HG02852 (cell line): ENCODE data around the gene MOGAT2.
"Not testable (repeated sequence)": the region's sequence is repeated elsewhere in the genome, so short reads cannot be mapped to it uniquely, and the experiment has no call there.

ENCODE experiments used
- ATAC-seq: cut with Tn5 transposase; IDR thresholded peaks from one replicate; pipeline ENCODE4 v1.9.1; 2021; ENCODE audit warnings: mild to moderate bottlenecking, moderate library complexity; ENCODE audit not compliant: unreplicated experiment

MOGAT2 gene

DNA sequence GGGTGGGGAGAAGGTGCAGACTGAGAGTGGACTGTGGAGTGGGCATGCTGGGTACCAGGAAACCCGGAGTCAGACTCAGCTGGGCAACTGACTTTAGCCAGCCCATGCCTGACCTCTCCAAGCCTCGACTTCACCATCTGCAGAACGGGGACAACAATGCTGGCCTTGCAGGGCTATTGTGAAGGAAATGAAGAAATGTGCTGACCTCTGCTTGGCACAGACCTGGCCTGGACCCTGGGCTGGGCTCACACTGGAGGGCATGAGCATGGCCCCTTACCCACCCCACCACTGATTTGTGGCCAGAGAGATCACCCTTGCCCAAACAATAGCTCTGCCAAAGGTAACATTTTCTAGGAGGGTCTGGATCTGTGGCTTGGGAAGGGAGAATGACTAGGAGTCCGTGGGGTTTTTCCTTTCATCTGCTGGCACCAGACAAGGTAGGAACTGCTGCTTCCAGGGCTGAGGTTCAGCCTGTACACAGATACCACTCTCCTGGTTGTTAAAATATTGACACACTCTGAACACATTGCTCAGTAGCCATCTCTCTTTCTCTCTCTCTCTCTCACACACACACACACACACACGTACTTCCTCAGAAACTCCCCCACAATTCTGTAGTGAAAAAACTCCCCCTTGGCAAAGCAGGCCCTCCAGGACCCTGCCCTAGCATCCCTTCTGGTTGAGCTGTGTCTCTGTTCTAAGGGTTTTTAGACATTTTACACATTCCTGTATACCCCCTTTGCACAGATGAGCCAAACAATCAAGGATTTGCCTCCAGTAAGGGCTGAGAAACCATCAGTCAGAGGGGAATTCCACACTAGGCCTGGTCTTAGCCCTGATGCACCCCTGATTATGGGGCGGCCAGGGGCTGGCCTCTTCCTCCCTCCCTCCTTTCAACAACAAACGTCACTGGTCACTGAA is 1.0 kb downstream of the MOGAT2 start:
- ATAC-seq: peak; percentile 54

DNA sequence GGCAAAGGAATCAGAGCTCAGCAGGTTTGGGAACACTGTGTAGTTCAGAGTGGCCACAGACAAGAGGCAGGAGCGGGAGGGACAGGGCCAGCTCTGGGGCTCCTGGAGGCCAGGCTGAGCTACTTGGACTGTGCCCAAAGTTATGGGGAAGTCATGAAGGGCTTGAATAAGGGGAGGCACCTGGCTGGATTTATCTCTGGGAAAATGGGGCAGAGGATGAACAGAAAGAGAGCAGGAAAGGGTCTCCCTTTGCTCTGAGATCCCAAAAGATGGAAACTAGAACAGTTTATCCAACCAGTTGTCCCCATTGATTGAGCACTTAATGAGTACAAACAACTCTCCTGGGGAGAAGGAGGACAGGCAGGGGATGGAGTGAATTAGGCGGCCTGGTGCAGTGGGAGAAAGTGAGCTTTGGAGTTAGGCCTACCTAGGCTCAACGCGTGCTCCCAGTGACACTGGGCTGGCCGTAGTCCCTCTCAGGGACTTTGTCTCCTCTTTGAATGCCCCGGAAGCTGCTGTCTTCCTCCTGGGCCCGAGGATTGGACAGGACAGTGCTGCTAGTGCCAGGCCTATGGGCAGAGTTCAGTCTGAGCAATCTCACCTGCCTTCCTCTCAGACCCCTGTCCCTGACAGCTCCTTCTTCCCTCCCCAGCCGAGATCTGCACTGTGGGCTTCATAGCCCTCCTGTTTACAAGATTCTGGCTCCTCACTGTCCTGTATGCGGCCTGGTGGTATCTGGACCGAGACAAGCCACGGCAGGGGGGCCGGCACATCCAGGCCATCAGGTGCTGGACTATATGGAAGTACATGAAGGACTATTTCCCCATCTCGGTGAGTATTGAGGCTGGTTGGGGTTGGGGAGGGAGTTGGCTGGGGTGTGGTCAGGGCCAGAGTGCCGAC is 2.0 kb downstream of the MOGAT2 start:
- ATAC-seq: peak; percentile 12

DNA sequence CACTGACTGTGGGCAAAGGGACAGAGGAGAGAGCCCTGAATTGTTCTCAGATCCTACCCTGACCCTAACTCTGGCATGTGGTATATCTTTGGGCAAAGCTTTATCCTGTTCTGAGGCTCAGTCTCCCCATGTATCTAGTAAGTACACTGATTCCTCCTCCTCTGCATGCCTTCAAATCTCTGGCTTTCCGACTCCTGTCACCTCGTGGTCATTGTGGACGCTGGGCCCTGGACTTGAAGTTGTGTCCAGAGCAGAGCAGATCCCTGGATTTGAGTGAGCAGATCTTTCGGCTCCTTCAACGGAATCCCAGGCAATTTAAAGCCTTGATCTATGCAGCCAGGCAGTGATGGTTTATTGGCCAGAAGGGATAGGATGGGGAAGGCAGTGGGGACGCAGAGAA is 3.0 kb downstream of the MOGAT2 start:
- no peak for ATAC-seq

DNA sequence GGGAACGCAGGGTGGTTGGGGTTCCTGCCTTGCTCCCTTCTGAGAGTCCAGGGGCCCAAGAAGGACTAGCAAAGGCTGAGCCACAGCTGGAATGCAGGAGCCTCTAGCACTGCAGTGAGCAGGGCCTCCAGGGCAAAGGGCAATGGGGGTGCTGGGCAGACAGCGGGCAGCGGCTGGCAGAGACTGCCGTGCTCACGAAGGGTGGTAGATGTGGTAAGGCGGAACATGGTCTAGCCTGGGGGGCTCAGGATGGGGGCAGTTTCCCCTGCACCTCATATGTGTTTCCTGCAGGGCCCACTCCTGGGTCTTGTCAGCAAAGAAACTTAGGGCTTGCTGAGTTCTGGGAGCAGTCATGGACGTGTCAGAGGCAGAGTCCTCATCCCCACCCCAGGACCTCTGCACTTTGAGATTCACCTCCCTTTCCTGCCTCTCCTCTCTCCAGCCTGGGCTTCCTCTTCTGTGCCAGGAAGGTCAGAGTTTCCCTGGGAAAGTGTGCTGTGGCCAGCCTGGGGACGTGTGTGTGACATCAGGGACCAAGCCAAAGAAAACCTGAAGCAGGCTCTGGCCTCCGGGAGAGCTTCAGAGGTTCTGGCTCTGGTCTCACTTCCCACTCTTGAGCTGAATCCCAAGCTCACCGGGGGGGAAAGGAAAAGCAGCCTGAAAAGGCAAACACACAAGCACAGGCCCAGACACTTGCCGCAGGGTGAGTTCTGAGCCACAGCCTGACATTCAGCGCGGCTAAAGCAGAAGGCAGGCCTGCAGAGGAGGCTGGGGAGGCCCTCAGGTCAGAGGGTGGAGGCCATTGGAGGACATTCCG is 4.4 kb downstream of the MOGAT2 start:
- no peak for ATAC-seq

DNA sequence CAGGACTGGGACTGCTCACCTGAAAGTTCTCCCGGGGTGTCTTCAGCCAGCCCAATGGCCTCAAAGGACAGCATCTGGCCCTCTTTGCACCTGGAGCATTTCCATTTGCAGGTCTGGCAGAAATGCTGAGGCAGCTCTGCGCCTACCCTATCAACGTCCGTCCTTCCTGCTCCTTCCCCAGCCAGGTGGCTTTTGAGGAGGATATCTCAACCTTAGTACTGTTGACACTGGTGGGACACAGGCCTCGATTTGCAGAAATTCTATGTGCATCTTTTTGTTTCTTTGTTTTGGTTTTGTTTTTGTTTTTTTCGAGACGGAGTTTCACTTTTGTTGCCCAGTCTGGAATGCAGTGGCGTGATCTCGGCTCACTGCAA is 5.0 kb downstream of the MOGAT2 start:
- ATAC-seq: no peak

DNA sequence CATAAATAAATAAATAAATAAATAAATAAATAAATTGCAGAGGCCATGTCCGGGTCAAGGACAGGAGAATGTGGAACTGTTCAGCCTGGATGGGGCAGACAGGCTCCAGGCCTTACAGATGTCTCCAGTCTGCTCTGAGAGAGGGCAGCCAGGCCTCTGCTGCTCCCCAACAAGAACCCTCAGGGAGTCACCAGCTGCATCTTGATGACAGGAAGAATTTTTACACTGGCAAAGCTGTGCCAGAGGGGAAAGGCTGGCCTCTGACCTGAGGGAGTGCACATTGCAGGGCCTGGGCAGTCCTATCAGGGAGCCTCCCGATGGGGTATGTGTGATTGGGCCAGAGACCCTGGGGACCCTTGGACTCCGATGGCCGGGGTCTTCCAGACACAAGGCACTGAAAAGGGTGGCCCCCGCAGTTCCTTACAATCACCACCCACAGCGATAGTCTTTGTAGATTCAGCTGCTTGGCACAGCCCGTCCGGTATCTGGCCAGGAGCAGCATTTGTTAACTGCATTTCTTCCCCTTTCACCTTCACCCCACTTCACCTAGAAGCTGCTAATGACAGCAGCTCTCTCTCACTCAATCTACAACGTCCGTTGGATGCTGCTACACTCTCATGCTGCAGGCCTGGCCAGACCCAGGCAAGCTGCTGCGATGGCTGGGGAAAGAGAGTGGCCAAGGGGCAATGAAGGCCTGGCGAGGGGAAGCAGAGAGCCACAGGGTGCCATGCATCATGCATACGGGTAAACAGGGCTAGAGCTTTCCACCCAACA is 8.1 kb downstream of the MOGAT2 start:
- no peak for ATAC-seq

DNA sequence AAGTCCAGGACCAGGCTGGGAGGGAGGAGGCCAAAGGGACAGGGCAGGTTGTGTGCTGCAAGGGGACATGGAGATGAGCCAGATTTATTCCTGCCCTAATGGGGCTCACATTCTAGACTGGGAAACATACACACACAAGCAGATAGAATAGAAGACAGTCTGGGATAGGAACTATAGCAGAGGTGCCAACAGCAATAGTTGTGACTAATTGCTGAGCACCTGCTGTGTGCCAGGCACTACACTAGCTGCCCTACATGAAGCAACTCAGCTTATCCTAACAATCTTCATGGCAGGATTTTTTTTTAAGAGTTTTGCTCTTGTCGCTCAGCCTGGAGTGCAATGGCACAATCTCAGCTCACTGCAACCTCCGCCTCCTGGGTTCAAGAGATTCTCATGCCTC is 11.4 kb downstream of the MOGAT2 start:
- no peak for ATAC-seq

DNA sequence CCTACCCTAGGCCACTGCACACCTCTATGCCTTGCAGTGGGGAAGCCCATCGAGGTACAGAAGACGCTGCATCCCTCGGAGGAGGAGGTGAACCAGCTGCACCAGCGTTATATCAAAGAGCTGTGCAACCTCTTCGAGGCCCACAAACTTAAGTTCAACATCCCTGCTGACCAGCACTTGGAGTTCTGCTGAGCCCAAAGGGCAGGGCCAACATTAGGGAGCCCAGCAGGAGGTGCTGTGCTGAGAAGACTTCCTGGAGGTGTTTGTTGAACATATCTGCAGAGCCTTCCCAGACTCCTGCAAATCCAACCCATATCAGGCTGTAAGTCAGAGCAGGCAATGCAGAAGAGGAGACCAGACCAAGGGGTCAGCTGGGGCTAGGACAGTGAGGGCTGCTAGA is 13.5 kb downstream of the MOGAT2 start:
- ATAC-seq: no peak

DNA sequence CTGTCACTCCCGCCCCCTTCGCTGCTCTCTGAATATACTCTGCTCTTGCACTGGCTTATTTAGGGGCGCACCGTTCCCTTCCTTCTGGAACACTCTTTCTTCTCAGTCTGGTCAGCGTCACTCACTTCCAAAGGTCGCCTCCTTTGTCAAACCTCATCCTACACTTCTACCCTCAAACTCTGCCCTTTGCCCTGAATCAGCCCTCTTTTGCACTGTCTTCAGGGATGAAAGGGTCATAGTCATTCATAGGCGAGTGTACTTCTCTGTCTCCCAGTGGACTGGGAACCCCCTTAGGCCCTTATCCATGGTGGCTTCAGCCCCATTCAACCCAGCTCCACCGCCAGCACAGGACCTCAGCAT is 15.4 kb downstream of the MOGAT2 start:
- no peak for ATAC-seq

DNA sequence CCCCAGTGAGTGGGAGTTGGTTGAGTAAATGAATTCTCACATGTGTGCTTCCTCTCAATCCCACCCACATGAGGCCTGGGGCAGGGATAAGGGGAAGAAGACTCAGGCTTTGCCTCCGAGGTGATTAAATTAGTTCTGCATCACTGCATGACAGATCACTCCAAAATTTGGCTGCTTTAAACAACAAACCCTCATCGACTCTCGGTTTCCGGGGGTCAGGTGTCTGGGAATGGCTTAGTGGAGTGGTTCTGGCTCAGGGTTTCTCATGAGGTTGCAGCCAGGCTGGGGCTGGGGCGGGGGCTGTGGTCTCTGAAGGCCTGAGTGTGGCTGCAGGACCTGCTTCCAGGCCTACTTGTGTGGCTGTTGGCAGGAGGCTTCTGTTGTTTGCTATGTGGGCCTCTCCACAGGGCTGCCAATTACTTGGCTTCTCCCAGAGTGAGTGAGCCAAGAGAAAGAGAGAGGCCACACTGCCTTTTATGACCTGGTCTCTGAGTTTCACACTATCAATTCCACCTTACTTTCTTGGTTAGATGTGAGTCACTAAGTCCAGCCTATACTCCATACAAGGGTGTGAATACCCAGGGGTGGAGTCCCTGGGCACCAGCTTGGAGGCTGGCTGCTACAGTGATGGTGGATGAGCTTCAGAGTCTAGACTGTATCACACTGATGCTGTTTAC is 15.9 kb downstream of the MOGAT2 start:
- no peak for ATAC-seq

DNA sequence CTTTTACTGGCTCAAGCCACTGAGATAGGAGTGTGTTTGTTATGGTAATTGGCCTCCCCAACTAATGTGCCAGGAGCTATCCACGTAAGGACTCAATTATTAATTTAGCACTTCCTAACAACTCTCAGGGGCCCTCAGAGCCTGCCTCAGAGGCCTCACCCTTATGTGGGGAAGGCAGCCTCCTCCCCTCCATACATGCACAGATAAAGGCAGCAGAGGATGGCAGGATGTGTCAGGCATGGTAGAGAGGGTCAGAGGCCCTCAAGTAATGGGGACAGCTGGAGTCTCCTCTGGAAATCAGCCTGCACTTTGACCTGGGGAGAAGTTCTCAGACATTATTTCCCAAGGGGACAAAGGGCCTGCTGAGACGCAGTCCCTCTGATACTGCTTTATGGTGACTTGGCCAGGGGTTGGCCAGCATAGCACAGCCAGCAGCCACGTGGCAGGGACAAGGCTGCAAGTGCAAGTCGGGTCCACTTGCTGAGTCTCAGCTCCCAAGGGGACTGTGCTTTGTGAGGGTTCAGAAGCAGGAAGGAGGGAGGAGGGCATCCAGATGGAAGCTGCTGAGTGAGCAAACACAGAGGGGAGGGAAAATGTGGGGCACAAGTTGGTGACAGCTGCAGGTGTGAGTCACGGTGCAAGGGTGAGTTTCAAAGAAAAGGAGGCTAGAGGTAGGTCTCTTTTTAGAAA is 17.0 kb downstream of the MOGAT2 start:
- no peak for ATAC-seq

DNA sequence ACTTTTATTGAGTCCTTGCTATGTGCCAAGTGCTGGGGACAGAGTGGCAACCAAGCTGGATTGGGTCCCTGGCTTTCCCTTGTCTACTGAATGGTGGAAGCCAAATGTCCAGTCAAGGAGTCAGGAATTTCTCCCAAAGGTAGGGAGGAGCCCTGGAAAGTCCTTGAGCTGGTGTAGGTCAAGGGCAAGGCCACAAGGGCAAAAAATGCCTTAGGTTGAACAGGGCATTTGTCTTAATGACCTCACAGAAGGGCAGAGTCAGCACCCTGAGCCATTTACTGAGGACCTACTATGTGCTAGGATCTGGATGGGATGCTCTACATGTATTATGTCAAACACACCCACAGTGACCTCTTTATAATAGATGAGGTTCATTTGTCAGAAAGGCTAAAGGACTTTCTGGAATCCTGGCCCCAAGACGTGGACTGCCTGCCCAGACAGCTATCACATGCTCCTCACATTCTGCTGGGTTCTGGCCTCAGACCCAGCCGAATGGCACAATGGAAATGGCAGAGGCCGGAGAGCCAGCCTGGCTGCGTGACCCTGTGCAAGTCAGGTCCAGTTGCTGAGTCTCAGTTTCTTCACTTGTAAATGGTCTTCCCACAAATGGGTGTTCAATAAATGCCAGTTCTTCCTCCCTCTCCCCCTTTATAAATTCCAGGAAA is 17.7 kb downstream of the MOGAT2 start:
- ATAC-seq: no peak

DNA sequence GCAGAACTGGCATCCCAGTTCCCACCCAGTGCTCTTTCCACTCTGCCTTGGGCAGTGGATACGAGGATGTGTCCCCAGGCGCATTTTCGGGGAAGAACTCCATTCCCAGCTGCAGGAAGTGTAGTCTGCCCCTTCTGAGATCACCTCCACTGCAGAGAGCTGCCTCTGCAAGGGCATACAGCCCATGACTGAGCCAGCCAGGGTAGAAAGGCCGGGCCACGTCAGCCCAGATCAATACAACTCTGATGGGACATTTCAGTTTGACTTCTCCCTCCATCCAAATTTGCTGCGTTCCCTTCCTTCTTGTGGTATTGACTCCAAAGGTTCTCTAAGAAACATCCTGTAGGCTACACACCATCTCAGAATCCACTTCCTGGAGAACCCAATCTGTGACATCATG is 19.7 kb downstream of the MOGAT2 start:
- ATAC-seq: no peak

DNA sequence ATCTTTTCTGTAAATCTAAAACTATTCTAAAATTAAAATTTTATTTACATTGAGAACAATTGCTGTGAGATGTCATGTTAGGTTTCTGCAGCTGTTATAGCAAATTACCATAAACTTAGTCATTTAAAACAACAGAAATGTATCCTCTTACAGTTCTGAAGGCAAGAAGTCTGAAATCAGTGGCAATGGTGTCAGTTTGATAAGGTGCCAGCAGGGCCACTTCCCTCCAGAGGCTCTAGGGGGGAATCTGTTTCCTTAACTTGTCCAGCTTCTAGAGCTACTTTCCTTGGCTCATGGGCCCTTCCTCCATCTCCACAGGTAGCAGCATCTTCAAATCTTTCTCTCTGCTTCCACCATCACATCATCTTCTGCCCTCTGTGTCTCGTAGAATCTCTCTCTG is 23.0 kb downstream of the MOGAT2 start:
- ATAC-seq: no peak

DNA sequence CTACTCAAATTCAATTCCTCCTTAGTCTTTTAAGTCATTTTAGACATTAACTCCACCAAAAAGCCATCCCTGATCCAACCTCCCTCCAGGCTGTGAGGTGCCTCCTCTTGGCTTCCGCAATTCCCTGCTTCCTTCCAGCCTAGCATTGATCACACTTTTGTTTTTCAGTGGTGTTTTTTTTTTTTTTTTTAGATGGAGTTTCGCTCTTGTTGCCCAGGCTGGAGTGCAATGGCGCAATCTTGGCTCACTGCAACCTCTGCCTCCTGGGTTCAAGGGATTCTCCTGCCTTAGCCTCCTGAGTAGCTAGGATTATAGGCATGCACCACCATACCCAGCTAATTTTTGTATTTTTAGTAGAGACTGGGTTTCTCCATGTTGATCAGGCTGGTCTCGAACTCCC is 25.5 kb downstream of the MOGAT2 start:
- ATAC-seq: not testable (repeated sequence)

DNA sequence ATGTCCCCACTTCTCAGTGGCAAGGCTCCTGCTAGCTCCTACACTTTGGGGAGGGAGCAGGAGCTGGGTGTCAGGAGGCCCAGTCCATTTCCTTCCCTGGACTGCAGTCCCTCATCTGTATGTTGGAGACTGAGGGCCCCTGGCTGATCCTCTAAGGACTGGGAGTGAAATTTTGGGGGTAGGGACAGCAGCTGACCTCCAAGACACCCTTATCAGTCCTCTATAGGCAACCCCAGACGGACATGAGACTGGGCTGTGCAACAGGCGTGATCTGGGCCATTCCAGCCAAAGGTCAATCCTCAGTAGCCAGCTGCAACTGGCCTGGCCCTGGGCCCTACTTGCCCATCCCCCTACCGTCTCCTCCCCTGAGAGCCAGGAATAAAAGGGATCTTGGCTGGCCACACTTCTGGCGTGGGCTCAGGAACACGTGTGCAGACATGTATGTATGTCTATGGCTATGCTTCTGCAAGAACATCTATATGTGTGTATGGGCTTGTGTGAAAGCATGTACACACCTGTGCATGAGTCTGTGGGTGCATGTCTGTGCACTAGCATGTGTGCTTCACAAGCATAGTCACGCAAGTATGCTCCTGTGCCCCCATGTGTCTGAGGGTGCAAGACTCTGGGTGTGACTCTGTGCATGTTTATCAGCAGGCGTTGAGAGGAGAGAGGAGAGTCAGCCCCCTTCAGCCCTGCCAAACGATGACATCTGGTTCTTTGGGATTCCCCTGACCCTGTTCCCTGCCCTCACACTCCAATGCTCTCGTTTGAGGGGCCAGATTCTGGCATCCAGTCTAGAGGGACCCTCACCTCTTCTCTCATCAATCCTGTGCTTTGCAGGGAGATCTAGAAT is 26.3 kb downstream of the MOGAT2 start:
- ATAC-seq: no peak

DNA sequence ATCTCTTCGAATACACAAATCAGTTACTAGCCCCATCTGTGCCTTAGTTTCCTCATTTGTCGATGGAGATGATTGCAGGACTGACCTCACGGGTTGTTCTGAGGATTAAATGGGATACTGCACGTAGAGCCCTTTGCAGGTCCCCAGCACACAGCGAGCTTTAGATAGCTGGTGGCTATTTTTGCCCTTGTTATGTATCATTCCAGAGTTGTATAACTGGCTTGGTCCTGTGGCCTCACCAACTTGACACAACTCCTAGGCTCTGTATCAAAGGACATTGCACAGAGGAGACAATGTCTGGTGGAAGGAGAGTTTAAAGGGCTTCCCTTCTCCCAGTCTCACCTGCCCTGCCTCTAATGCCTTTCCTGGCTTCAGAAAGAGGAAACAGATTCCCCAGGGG is 28.2 kb downstream of the MOGAT2 start:
- ATAC-seq: no peak
